PFSK-1 (cell line): ENCODE data around the gene RABGAP1.

ENCODE experiments used
- POLR2AphosphoS5 ChIP-seq: IDR thresholded peaks from 2 replicates; pipeline ENCODE4 v1.6.1; 2012; ENCODE audit warnings: low read depth, mild to moderate bottlenecking, control low read depth, low read length, moderate library complexity
- TAF1 ChIP-seq: IDR thresholded peaks from 2 replicates; pipeline ENCODE4 v1.6.1; 2012; ENCODE audit warnings: low read length, control low read depth, borderline replicate concordance; ENCODE audit not compliant: insufficient read depth

DNA sequence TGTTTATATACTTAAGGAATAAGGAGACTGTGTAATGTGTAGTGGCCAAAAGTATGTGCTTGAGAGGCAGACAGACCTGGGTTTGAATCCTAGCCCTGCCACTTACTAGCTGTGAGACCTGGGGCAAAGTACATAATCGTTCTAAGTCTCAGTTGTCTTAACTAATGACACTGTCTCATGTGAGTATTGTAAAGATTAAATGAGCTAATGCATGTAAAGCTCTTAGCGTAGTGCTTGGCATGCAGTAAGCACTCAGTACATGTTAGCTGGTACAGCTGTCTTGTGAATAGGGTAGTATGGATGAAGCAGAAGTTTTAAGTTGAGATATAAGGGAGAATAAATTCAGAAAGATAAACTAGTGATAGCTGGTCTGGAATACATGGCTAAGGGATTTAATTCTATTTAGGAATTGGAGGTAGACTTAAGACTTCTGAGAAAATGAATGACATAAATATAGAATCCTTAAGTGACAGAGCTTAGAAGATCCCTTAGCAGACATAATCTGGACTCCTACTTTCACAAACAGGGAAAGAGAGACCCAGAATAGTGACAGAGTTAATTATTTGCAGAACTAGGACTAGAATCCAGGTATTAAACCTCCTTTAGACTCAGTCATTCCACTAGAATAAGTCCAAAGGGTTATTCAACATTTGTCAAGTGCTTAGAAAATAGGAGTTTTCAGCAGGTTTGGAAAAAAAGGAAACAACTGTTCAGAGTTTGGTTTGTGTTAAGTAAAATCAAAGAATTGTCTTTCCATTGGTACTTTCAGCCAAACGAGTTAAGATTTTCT lies 105.8 kb downstream of the RABGAP1 start:
- TF ChIP-seq POLR2AphosphoS5 (no peak), TAF1 (no peak)
